NCI-H345 treated with DMSO at 0.1 percent for 48 hours (cell line): ENCODE data around the gene STARD7.

ENCODE experiments used
- DNase-seq: peaks from one replicate; lab custom pipeline; 2025; ENCODE audit not compliant: unreplicated experiment; lab: John Stamatoyannopoulos, UW

Gene STARD7

DNA sequence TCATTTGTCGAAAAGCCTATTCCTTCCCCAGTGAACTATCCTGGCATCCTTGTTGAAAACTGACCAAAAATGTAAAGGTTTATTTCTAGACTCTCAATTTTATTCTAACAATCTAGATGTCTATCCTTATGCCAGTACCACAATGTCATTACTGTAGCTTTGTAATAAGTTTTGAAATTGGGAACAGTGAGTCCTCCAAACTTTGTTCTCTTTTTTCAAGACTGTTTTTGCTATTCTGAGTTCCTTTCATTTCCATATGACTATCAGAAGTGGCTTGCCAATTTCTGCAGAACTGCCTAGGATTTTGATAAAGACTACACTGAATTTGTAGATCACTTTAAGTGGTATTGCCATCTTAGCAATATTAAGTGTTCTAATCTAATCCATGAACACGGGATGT lies 9.7 kb downstream of the STARD7 start:
- no peak for DNase-seq

DNA sequence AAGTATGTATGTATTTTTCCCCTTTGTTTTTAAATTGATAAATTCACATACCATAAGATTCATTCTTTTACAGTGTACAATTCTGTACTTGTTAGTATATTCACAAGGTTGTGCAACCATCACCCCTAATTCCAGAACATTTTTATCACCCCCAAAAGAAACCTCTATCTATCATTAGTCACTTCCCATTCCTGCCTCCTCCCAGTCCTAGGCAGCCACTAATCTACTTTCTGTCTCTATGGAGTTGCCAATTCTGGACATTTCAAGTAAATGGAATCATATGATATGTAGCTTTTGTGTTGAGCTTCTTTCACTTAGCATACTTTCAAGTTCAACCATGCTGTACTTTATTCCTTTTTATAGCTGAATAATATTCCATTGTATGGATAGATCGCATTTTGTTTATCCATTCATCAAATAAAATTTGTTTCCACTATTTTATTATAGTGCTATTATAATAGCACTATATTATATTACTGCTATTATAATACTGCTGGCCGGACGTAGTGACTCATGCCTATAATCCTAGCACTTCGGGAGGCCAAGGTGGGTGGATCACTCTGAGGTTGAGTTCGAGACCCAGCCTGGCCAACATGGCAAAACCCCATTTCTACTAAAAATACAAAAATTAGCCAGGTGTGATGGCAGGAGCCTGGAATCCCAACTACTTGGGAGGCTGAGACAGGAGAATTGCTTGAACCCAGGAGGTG lies 10.9 kb downstream of the STARD7 start:
- DNase-seq, result no peak

GRCh38 chr2:96195410-96196066 lies 13.1 kb downstream of the STARD7 start:
- DNase-seq, result no peak

- no peak for DNase-seq
Measured at GRCh38 chr2:96191937-96192670, 16.5 kb downstream of the STARD7 start.

DNA sequence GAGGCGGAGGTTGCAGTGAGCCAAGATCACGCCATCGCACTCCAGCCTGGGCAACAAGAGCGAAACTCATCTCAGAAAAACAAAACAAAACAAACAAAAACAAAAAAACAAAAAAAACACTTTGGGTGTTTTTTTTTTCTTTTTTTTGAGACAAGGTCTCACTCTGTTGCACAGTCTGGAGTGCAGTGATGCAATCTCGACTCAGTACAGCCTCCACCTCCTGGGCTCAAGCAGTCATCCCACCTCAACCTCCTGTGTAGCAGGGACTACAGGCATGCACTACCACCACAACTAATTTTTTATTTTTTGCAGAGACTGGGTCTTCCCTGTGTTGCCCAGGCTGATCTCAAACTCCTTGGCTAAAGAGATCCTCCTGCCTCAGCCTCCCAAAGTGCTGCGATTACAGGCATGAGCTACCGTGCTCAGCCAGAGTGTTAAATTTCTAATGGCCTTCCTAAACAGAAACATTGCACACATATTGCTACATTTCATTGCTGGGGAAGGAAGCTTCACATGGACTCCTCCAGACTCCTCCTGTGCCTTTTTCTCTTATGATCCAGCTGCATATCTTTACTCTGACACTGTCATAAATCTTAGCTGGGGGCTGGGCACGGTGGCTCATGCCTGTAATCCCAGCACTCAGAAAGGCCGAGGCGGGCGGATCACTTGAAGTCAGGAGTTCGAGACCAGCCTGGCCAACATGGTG lies 19.7 kb downstream of the STARD7 start:
- DNase-seq, result no peak

GRCh38 chr2:96186562-96186961 lies 22.1 kb downstream of the STARD7 start:
- no peak for DNase-seq

- DNase-seq, result no peak
Measured at GRCh38 chr2:96185516-96185915, 23.1 kb downstream of the STARD7 start.

DNA sequence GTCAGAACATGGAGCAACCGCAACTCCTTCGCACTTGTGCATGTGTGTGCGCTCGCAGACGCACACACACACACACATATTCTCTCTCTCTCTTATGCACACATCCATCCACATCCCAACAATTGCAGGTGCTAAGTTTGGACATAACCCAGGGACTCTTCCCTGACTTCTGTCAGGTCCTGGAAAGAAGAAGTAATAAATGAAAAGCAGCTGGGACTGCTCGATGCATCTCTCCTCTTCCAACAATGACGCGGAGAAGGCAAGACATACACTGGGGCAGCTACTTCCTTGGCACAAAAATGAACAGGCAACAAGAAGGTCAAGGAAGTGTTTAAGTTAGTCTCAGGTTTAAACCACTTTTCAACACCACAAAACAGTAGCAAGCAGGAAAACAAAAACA lies 23.6 kb downstream of the STARD7 start:
- DNase-seq, result no peak

- no peak for DNase-seq
Measured at GRCh38 chr2:96184188-96184587, 24.4 kb downstream of the STARD7 start.

DNA sequence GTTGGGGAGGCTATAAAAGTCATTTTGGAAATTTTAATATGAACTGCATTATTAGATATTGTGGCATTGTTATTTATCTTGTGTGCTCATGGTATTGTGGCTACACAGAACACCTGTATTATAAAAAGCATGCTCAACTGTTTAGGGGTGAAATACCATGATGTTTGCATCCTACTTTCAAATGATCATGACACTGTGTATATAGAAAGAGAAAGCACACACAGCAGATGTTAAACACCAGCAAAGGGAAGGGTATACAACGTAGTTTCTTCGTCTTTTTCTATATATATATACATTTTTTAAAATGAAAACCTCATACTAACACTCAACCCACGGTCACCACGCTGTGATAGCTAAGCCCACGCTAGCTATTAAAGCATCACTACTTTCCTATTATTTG lies 27.1 kb downstream of the STARD7 start:
- DNase-seq, result no peak

DNA sequence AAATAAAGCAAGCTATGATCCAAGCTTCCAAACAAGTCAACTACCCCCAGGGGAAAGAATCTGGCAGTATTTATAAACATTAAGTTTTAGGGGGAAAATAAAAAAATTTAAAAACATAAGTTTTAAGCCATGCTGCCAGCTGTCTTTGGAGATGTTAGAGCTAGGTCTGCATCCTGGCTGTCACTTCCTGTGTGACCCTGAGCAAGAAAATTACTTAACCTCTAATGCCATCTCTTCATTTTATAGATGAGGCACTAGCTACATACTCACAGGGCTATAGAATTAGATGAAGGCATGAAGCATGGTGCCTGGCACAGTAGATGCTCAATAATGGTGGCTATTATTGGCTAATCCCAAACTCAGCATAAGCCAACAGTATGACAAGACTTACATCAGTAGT lies 28.1 kb downstream of the STARD7 start:
- DNase-seq, result no peak

DNA sequence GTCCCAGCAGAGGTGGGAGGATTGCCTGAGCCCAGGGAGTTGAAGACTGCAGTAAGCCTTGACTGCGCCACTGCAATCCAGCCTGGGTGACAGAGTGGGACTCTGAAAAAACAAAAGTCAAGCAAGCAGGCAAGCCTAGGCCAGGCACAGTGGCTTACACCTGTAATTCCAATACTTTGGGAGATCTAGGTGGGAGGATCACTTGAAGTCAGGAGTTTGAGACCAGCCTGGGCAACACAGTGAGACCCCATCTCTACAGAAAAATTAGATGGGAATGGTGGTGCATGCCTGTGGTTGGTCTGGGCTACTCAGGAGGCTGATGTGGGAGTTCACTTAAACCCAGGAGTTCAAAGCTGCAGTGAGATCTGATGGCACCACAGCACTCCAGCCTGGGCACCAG lies 28.6 kb downstream of the STARD7 start:
- no peak for DNase-seq

DNA sequence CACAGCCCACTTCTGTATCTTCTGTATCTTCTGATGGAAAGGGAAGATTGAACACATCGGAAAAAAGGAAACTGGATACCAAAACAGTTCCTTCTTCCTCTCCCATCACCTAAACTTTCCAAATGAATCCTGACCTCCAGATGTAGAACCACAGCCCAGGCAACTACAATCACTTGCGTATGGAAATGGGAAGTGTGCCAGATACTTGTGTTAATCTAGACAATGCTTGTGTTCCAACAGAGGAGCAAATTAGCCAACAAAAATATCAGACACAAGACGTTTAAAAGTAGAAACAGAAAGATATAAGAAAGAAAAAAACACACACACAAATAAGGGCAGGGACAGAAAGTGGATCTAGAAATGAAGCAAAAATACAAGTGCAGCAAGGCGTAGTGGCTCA lies 32.0 kb downstream of the STARD7 start:
- DNase-seq, result no peak

GRCh38 chr2:96175951-96176350 lies 32.7 kb downstream of the STARD7 start:
- DNase-seq, result no peak

DNA sequence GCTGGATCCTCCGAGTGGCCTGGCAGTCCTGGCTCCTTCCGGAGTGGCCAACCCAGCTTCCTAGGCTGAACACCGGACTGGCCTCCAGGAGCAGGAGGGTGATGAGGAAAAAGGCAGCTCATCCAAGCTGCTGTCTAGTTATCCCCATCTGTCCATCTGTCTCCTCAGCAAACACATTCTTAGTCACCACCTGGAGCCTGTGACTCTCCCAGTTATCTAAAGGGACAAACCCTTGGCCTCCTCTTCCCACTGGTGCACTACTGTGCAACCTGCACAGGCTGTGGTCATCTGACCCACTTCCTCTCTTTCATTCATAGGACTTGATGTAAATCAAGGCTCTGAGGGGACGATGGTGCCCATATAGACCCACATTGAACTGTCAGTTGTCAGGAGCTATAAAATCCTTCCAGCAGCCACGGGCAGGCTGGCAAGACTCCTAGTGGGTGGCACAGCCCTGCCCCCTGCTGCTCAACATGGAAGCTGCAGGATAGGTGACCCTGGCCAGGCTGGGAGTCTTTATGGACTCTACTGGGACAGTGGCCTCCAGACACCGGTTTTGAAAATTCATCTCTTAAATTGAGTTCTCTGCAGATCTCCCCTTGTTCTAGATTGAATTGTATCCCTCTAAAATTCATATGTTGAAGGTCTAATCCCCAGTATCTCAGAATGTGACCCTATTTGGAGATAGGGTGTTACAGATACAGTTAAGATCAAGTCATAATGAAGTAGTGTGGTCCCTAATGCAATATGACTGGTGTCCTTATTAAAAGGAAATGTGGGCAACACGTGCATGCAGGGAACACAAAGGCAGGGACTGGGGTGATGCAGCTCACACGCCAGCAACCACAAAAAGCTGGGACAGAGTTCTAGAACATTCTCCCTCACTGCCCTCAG lies 34.1 kb downstream of the STARD7 start:
- peak; percentile 22 for DNase-seq

DNA sequence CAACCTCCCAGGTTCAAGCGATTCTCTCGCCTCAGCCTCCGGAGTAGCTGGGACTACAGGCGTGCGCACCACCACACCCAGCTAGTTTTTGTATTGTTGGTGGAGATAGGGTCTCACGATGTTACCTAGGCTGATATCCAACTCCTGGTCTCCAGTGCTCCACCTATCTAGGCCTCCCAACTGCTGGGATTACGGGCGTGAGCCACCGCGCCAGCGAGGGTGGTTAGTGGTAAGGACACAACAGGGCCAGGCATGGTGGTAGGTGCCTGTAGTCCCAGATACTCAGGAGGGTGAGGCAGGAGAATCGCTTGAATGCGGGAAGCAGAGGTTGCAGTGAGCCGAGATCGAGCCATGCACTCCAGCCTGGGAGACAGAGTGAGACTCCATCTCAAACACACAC lies 36.8 kb downstream of the STARD7 start:
- DNase-seq, result no peak

DNA sequence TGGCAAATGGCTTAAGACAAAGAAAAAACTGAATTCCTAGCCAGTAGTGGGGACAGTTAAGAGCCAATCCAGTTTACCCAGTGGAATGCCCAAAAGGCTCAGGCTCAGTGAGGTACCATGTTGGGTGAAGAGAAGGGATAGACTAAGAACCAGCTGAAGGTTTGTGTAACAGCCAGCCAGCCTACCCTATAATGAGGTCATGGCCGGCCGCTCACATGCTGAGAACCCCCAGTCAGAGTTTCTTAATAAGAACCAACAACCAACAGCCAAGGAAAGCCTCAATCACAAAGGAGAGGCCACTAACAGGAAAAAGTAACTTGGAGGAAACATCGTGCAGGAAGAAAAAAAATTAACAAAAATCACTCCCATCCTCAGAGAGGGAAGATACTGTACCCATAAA lies 38.0 kb downstream of the STARD7 start:
- no peak for DNase-seq

- no peak for DNase-seq
Measured at GRCh38 chr2:96169868-96170507, 38.6 kb downstream of the STARD7 start.

- no peak for DNase-seq
Measured at GRCh38 chr2:96167407-96168013, 41.1 kb downstream of the STARD7 start.
